Measurements from ENCODE around the gene ARL5C. TPM values are rescaled to one million over a fixed set of nuclear protein-coding genes. Genes with fewer than 3 reads are reported as not detected.
"Not testable (repeated sequence)": the region's sequence is repeated elsewhere in the genome, so short reads cannot be mapped to it uniquely, and the experiment has no call there.

ARL5C gene
- total RNA-seq, 1 donor from 2014 or later, result not detected

DNA sequence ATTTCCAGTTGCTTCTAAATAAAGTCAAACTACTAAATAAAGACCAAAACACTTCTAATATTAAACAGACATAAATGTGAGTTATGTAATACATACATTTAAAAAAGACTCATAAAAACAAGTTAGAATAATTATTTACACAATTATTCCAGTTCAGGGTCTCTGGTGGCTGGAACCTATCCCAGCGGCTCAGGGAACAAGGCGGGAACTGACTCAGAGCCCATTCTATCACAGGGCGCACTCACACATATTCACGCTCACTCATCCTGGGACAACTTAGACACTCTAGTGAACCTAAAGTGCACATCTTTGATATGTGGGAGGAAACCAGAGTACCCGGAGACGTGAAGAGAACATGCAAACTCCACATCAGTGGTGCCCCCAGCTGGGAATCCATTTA lies 39.5 kb downstream of the ARL5C start:
- no peak for DNase-seq (ENCODE audit: low read depth, low spot score)
- Mint-ChIP-seq H3K27ac (ENCODE audit: unreplicated experiment) (no peak overlapping the region), H3K9me3 (no peaks in the 10 kb centered on the region), H3K4me3 (no peak overlapping the region), H3K4me1 (no peaks in the 10 kb centered on the region), H3K36me3 (ENCODE audit: low read depth) (no peaks in the 10 kb centered on the region), H3K27me3 (ENCODE audit: low read depth) (no peaks in the 10 kb centered on the region)
- TF ChIP-seq, protein P1, sequence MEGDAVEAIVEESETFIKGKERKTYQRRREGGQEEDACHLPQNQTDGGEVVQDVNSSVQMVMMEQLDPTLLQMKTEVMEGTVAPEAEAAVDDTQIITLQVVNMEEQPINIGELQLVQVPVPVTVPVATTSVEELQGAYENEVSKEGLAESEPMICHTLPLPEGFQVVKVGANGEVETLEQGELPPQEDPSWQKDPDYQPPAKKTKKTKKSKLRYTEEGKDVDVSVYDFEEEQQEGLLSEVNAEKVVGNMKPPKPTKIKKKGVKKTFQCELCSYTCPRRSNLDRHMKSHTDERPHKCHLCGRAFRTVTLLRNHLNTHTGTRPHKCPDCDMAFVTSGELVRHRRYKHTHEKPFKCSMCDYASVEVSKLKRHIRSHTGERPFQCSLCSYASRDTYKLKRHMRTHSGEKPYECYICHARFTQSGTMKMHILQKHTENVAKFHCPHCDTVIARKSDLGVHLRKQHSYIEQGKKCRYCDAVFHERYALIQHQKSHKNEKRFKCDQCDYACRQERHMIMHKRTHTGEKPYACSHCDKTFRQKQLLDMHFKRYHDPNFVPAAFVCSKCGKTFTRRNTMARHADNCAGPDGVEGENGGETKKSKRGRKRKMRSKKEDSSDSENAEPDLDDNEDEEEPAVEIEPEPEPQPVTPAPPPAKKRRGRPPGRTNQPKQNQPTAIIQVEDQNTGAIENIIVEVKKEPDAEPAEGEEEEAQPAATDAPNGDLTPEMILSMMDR (conservative IDR thresholded peaks at IDR 0.05), result no peak

DNA sequence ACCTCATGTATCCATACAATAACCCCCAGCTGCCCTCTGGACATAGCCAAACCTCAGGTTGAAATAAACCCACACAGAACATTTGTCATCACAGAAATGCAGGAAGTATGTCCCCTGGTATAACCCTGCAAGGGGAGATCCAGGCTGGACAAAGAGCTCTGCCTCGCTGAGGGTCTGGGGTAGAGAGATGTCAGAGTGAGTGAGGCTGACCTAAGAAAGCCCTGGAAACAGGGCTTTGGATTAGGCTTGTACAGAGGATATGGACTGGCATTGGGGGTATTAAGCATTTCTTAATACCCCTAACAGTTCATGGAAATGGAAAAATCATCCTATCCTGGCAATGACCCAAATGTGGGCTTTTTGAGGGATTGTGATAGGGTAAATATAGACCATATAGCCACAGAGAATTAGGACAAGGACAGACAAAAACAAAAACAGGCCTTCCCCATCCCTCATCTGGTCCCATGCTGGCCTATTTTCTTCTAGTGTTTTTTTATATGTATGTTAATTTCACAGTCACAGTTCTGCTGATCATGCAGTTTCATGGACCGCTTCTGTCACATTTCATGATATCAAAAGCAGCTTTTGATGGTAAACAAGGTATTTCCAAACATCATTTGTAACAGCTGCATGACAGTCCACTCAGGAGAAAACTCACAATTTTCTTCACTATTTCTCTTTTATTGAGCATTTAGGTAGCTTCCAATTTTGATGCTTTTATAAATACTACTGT lies 40.7 kb downstream of the ARL5C start:
- H3K9me3 Mint-ChIP-seq, result no peaks in the 10 kb centered on the region
- H3K27ac Mint-ChIP-seq (ENCODE audit: unreplicated experiment), result no peak overlapping the region

DNA sequence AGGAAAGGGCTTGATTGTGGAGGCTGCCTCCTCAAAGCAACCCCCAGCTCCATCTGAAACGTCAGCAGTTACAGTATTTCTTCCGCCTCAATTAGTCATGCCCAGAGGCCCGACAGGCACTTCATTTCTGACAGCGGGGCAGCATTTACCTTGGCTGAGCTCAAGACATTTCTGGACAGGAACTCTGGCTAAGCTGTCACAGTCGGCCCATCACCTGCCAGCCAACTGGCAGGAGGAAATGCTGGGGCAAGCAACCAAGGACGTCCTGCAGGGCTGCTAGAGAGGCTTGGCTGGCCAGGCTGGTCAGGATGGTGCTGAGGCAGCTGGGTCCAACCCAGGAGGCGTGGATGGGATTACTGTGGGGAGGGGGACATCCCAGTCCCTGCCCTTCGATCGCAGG lies 42.3 kb downstream of the ARL5C start:
- no peak overlapping the region for H3K27ac Mint-ChIP-seq (ENCODE audit: unreplicated experiment)
- no peak for DNase-seq (ENCODE audit: low read depth, low spot score)
- H3K4me3 Mint-ChIP-seq, result no peak overlapping the region
- H3K27me3 Mint-ChIP-seq (ENCODE audit: low read depth), result no peaks in the 10 kb centered on the region
- H3K9me3 Mint-ChIP-seq, result no peaks in the 10 kb centered on the region
- no peaks in the 10 kb centered on the region for H3K4me1 Mint-ChIP-seq
- no peaks in the 10 kb centered on the region for H3K36me3 Mint-ChIP-seq (ENCODE audit: low read depth)
- TF ChIP-seq, protein P1 (conservative IDR thresholded peaks at IDR 0.05), result no peak

More for the DNA sequence above, 40.7 kb downstream of the ARL5C start:
- Mint-ChIP-seq H3K36me3 (ENCODE audit: low read depth) (no peaks in the 10 kb centered on the region), H3K27me3 (ENCODE audit: low read depth) (no peaks in the 10 kb centered on the region), H3K4me3 (no peak overlapping the region), H3K4me1 (no peaks in the 10 kb centered on the region)
- TF ChIP-seq, protein P1 (conservative IDR thresholded peaks at IDR 0.05), result no peak
- DNase-seq (ENCODE audit: low read depth, low spot score), result no peak

DNA sequence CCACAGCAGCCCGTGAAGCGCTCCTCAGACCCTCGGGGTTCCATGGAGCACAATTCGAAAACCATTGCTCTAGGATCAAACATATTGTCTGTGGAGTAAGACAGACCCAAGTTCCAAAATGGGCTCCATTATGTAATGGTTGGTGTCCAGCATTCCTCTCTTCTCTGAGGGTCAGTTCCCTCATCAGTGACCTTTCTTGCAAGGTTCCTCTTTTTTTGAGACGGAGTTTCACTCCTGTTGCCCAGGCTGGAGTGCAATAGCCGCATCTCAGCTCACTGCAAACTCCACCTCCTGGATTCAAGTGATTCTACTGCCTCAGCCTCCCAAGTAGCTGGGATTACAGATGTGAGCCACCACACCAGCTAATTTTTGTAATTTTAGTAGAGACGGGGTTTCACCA lies 43.0 kb downstream of the ARL5C start:
- Mint-ChIP-seq H3K4me3 (no peak overlapping the region), H3K27me3 (ENCODE audit: low read depth) (no peaks in the 10 kb centered on the region)

DNA sequence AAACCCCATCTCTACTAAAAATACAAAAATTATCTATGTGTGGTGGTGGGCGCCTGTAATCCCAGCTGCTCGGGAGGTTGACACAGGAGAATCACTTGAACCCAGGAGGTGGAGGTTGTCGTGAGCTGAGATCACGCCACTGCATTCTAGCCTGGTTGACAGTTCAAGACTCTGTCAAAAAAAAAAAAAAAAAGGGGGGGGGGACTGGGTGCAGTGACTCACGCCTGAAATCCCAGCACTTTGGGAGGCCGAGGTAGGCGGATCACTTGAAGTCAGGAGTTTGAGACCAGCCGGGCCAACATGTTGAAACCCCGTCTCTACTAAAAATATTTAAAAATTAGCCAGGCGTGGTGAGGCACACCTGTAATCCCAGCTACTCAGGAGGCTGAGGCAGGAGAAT lies 44.0 kb downstream of the ARL5C start:
- not testable (repeated sequence) for H3K36me3 Mint-ChIP-seq (ENCODE audit: low read depth); H3K4me3 Mint-ChIP-seq; H3K27ac Mint-ChIP-seq (ENCODE audit: unreplicated experiment); H3K27me3 Mint-ChIP-seq (ENCODE audit: low read depth); DNase-seq (ENCODE audit: low read depth, low spot score); H3K4me1 Mint-ChIP-seq; H3K9me3 Mint-ChIP-seq

More for the DNA sequence above, 43.0 kb downstream of the ARL5C start:
- Mint-ChIP-seq H3K36me3 (ENCODE audit: low read depth) (no peaks in the 10 kb centered on the region), H3K4me1 (no peaks in the 10 kb centered on the region), H3K9me3 (no peaks in the 10 kb centered on the region), H3K27ac (ENCODE audit: unreplicated experiment) (no peak overlapping the region)
- TF ChIP-seq, protein P1 (conservative IDR thresholded peaks at IDR 0.05), result no peak
- no peak for DNase-seq (ENCODE audit: low read depth, low spot score)

DNA sequence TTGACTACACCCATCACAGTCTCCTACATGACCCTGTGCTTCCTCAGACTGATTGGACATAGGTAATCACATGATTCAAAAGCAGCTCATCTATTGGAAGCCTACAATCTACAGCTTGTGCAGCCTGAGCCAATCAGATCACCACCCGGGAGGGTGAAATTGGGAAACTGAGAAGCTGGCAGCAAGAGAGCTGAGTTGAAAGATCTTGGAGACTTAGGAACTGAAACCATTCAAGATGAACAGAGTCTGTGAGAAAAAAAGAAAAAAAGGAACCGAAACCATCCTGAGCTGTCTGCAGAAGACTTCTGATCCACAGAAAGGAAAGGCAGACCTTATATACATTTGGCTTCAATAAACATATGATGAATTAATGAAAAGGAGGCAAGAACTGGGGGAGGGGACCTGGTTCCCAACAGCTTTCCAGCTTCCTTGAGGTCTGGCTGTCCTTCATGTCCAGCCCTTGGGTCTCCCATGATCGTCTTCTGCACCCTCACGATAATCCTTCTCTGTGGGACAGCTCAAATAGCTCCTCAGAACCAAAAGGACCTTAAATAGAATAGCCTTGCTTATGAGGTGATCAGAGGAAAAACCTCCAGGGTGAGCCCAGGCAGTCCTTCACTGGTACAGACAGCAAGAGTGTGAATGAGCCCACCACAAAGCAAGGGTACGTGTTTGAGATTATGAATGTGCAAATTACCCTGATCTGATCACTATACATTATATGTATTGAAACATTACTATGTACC lies 47.1 kb downstream of the ARL5C start:
- TF ChIP-seq, protein P1 (conservative IDR thresholded peaks at IDR 0.05), result no peak

More for the DNA sequence above, 47.1 kb downstream of the ARL5C start:
- Mint-ChIP-seq H3K4me3 (no peak overlapping the region), H3K9me3 (no peaks in the 10 kb centered on the region), H3K4me1 (no peaks in the 10 kb centered on the region), H3K36me3 (ENCODE audit: low read depth) (no peaks in the 10 kb centered on the region), H3K27me3 (ENCODE audit: low read depth) (peaks cover 2% of the 10 kb centered on the region), H3K27ac (ENCODE audit: unreplicated experiment) (no peak overlapping the region)
- no peak for DNase-seq (ENCODE audit: low read depth, low spot score)
